ENCODE results near the gene ARHGEF25.
"Not testable (repeated sequence)": the region's sequence is repeated elsewhere in the genome, so short reads cannot be mapped to it uniquely, and the experiment has no call there.

The ARHGEF25 gene

DNA sequence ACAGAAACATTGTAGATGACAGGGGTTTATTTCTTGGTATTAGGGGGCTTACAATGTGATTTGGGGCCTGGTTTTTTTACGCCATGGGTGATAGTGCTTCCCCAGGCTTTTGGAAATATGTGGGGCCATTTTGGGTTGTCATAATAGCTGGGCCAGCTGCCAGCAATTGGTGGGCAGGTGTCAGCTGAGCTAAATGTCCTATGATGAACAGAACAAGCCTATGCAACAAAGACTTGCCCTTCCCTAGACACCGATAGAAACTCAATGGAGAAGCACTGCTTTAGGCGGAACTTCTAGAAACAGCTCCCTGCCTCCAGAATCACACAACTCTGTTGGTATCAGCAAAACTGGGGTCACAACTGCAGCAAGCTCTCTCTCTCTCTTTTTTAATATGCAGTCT lies 26.9 kb downstream of the ARHGEF25 start:
- DNase-seq (ENCODE audit: low spot score), result no peak

DNA sequence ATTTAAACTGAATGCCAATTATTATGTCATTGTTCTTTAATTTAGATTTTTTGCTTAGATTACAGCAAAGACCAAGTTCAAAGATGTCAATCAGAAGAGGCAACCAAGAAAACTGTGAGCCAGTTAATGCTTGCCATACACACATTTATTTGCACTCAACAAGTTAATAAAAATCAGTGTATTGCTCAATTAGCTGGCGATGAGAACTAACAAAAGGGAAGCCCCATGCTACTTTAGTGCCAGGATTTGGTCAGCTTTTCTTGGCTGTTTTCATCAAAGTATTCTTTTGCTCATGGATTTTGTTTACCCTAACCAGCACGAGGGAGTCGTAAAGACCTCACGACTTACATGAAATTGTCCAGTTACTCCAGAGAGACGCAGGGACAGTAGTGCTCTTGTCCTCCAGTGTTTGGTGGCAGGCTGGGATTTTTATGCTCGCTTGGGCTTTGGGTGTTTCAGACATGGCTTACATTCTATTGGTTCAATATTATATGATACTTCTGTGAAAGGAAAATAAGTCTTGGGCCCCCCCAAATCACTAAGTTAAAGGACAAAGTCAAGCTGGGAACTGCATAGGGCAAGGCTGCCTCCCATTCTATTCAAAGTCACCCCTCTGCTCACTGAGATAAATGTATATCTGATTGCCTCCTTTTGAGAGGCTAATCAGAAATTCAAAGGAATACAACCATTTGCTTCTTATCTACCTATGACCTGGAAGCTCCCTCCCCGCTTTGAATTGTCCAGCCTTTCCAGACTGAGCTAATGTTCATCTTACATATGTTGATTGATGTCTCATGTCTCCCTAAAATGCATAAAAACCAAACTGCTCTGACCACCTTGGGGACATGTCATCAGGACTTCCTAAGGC lies 29.2 kb downstream of the ARHGEF25 start:
- no peak for DNase-seq (ENCODE audit: low spot score)

DNA sequence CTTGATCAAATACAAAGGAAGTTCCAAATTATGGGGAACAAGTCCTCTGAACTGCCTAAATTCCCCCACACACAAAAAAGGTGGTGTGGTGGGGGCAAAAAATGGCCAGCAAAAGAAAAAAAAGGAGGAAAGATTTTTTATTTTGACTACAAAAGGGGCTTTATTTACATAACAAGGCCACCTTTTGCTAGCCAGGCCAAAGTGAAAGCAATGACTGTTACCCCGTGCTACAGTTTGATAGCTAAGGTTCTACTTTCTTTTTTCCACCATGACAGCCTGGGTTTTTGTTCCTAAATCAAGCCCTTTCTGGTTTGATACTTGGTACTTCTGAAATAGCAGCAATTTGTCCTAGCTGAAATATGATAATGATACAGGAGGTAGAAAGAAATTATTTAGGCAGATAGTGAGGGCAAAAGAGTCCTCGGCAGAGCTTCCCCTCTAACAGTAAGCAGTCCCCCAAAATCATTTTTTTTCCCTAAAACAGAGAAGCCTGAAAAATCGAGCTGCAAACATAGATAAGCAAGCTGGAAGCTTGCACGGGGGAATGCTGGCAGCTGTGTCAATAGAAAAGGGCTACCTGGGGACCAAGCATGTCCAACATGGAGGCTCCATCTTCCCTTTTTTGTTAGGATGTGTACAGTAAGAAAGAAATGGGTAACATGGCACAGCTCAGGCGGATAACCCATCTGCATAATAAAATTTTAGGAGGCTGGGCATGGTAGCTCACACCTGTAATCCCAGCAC lies 30.6 kb downstream of the ARHGEF25 start:
- no peak for DNase-seq (ENCODE audit: low spot score)

DNA sequence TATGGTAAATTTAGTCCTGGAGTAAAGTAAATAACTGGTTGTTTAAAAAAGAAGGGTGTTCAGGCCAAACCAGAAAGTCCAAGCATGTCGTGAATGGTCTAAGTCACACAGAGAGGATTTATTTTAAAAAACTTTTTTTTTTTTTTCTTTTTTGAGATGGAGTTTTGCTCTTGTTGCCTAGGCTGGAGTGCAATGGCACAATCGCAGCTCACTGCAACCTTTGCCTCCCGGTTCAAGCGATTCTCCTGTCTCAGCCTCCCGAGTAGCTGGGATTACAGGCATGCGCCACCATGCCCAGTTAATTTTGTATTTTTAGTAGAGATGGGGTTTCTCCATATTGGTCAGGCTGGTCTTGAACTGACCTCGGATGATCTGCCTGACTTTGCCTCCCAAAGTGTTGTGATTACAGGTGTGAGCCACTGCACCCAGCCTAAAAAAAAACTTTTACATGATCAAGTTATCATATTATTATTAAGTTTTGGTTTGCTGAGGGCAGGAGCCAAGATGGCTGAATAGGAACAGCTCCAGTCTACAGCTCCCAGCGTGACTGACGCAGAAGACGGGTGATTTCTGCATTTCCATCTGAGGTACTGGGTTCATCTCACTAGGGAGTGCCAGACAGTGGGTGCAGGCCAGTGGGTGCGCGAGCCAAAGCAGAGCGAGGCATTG lies 34.9 kb downstream of the ARHGEF25 start:
- not testable (repeated sequence) for DNase-seq (ENCODE audit: low spot score)

DNA sequence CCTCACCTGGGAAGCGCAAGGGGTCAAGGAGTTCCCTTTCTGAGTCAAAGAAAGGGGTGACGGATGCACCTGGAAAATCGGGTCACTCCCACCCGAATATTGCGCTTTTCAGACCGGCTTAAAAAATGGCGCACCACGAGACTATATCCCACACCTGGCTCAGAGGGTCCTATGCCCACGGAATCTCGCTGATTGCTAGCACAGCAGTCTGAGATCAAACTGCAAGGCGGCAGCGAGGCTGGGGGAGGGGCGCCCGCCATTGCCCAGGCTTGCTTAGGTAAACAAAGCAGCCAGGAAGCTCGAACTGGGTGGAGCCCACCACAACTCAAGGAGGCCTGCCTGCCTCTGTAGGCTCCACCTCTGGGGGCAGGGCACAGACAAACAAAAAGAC lies 35.4 kb downstream of the ARHGEF25 start:
- not testable (repeated sequence) for DNase-seq (ENCODE audit: low spot score)

DNA sequence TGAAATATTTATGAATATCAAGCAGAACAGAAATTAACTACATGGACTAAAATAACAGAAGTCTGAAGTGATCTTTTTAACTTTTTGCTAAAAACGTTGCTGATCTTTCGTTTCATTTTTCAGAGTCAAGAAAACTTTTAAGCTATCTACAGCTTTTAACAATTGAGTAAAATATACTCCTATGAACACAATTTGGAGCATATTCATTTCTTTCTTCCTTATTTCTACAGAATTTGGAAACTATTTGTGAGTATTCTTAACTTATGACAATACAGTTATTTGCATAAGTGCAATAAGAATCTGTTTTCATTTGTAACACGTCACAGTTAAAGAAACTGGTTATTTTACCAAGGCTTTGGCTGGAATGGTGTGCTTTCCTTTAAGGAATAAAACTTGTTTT lies 42.8 kb downstream of the ARHGEF25 start:
- no peak for DNase-seq (ENCODE audit: low spot score)

DNA sequence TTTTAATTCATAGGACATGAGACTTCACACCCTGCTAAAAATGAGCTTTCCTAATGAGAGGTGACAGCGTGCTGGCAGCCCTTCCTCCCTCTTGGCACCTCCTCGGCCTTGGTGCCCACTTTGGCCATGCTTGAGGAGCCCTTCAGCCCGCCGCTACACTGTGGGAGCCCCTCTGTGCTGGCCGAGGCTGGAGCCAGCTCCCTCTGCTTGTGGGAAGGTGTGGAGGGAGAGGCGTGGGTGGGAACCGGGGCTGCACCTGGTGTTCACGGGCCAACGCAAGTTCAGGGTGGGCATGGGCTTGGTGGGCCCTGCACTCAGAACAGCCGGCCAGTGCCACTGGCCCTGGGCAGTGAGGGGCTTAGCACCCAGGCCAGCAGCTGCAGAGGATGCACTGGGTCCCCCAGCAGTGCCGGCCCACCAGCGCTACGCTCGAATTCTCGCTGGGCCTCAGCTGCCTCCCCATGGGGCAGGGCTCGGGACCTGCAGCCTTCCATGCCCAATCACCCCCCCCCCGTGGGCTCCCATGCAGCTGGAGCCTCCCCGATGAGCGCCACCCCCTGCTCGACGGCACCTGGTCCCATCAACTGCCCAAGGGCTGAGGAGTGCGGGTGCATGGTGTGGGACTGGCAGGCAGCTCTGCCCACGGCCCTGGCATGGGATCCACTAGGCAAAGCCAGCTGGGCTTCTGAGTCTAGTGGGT lies 44.5 kb downstream of the ARHGEF25 start:
- no peak for DNase-seq (ENCODE audit: low spot score)

DNA sequence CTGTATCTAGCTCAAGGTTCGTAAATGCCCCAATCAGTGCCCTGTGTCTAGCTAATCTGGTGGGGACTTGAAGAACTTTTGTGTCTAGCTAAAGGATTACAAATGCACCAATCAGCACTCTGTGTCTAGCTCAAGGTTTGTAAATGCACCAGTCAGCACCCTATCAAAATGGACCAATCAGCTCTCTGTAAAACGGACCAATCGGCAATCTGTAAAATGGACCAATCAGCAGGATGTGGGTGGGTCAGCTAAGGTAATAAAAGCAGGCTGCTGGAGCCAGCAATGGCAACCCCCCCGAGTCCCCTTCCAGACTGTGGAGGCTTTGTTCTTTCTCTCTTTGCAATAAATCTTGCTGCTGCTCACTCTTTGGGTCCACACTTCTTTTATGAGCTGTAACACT lies 45.2 kb downstream of the ARHGEF25 start:
- not testable (repeated sequence) for DNase-seq (ENCODE audit: low spot score)

DNA sequence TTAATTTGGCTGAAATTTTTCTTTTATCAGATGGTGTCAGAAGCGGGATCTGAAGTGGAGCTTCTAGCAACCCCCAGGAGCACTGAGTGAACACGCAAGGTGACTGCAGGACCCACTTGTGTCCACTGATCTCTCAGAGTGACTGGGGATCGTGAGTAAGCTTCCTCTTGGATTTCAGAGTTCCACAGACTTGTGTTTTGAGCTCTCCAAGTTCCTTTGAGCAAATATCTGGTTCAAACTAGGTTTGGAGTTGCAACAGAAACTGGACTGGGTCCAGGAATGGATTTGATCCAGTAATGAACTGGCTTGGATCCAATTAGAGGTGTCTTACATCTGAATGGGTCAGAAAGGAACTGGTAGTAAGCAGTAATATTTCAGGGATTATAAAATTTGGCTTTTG lies 46.5 kb downstream of the ARHGEF25 start:
- no peak for DNase-seq (ENCODE audit: low spot score)

DNA sequence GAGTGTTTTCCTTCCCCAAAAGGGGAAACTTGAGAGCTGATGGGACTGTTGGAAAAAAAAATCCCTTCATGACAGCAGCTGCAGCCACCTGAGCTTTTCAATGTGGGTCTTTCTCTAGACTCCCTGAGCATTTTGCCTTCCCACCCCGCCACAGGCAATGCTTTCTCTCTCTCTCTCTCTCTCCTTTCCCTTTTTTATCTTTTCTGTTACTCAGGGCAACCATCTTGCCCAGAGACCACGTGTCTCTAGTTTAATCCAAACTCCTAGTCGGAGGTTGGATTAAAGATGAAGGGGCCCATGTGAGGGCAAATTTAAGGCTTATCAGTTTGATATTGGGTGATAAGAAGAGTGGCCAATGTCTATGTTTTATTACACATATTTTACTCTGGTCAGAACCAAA lies 47.7 kb downstream of the ARHGEF25 start:
- no peak for DNase-seq (ENCODE audit: low spot score)

DNA sequence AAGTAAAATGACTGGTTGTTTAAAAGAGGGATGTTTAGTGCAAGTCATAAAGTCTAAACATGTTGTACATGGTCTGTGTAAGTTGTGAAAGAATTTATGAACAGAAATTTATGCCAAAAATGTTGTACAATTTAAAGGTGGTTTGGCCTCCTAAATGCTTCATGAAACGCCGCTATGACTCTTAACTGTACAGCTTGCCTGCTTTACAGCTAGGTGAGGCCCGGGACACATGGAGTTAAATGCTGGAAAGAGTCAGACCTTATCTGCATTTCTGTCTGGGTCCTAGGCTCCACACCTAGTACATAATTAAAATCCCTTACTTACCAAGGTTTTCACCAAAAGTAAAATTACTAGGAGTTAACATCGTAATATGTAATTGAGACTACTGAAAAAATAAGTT lies 50.1 kb downstream of the ARHGEF25 start:
- no peak for DNase-seq (ENCODE audit: low spot score)

- DNase-seq (ENCODE audit: low spot score), result not testable (repeated sequence)
Measured at GRCh38 chr12:57665066-57665820, 54.0 kb downstream of the ARHGEF25 start.
